ENCODE data around the gene POLR2H. TPM values are rescaled to one million over a fixed set of nuclear protein-coding genes. Genes with fewer than 3 reads are reported as not detected.

The POLR2H gene
- total and polyA plus RNA-seq, 2 donors (not counting 1 experiment from before 2014, with no cell fraction given): 60.4 to 106 TPM

- Mint-ChIP-seq H3K27me3 (no peaks in the 10 kb centered on the region), H3K4me3 (no peak overlapping the region), H3K9me3 (ENCODE audit: insufficient read depth) (no peaks in the 10 kb centered on the region), H3K27ac (no peak overlapping the region), H3K4me1 (no peaks in the 10 kb centered on the region)
- CTCF ChIA-PET: interaction anchor here (1.0 to 5.2 kb wide), 7 partner anchors 7 to 188 kb away, joined by 3 to 76 read pairs (median 4); no protein-coding TSS in a partner anchor
- H3K27ac ChIP-seq (ENCODE audit: low read length in 2 of 2): no peak overlapping the region
- intact Hi-C loops (cut with micrococcal nuclease): no loop called here
- no peak overlapping the region for H3K9ac ChIP-seq (ENCODE audit: low read length)
- H3K9me3 ChIP-seq (ENCODE audit: control extremely low read depth in 1 of 3, control insufficient read depth in 2 of 3, insufficient read depth in 1 of 3, low read length in 2 of 3): no peaks in the 10 kb centered on the region
- H2AFZ ChIP-seq (ENCODE audit: insufficient read depth, low read depth, low read length, poor library complexity, severe bottlenecking): no peak overlapping the region
- H3K27me3 ChIP-seq (replicated peaks in 1 of 4; ENCODE audit: control extremely low read depth in 1 of 4, control insufficient read depth in 3 of 4, insufficient read depth in 4 of 4, low read length in 3 of 4): no peaks in the 10 kb centered on the region
- H3K4me2 ChIP-seq (replicated peaks; ENCODE audit: low read depth, low read length, poor library complexity, severe bottlenecking): no peak overlapping the region
- TF ChIP-seq EZH2 (IDR thresholded peaks at IDR 0.05; ENCODE audit: borderline replicate concordance, insufficient read depth, low read depth, low read length, poor library complexity, severe bottlenecking) (no peak), CTCF (IDR thresholded peaks at IDR 0.05) (no peak)
- H4K20me1 ChIP-seq (ENCODE audit: control insufficient read depth, insufficient read depth, low read length, poor library complexity, severe bottlenecking): no peaks in the 10 kb centered on the region
- 96% methylated on average over 9 of the region's 11 CpGs for WGBS (ENCODE audit: insufficient coverage)
- no peak overlapping the region for H3K4me3 ChIP-seq (ENCODE audit: control extremely low read depth in 1 of 5, extremely low read depth in 1 of 5, insufficient read depth in 1 of 5, low read depth in 2 of 5, low read length in 4 of 5)
- H3K4me1 ChIP-seq (ENCODE audit: control insufficient read depth in 2 of 2, insufficient read depth in 2 of 2, low read length in 2 of 2): peaks cover 0 to 8% of the 10 kb centered on the region in 2 donors
- DNase-seq (no peak), ATAC-seq (ENCODE audit: low read depth) (no peak)
- H3K36me3 ChIP-seq (replicated peaks in 1 of 2; ENCODE audit: control extremely low read depth in 1 of 2, control insufficient read depth in 1 of 2, extremely low read depth in 1 of 2, insufficient read depth in 2 of 2, low read length in 1 of 2): no peaks in the 10 kb centered on the region
- H3K79me2 ChIP-seq (ENCODE audit: control insufficient read depth, insufficient read depth, low read length): no peaks in the 10 kb centered on the region
- POLR2A ChIA-PET: no interaction called here
Measured at GRCh38 chr3:184352897-184353545, 8.5 kb upstream of the POLR2H start.

- POLR2A ChIA-PET: interaction anchor here (0.6 kb wide), 1 partner anchor 9 kb away, joined by 11 read pairs; no protein-coding TSS in a partner anchor
- no peaks in the 10 kb centered on the region for H3K27me3 ChIP-seq (replicated peaks in 1 of 4; ENCODE audit: control extremely low read depth in 1 of 4, control insufficient read depth in 3 of 4, insufficient read depth in 4 of 4, low read length in 3 of 4)
Measured at GRCh38 chr3:184353546-184353941, 8.0 kb upstream of the POLR2H start.

More at GRCh38 chr3:184353546-184353941, 8.0 kb upstream of the POLR2H start:
- Histone ChIP-seq H3K9me3 (ENCODE audit: control extremely low read depth in 1 of 3, control insufficient read depth in 2 of 3, insufficient read depth in 1 of 3, low read length in 2 of 3) (no peaks in the 10 kb centered on the region), H3K4me3 (ENCODE audit: control extremely low read depth in 1 of 5, extremely low read depth in 1 of 5, insufficient read depth in 1 of 5, low read depth in 2 of 5, low read length in 4 of 5) (no peak overlapping the region), H3K9ac (ENCODE audit: low read length) (no peak overlapping the region), H3K79me2 (ENCODE audit: control insufficient read depth, insufficient read depth, low read length) (no peaks in the 10 kb centered on the region), H3K4me1 (ENCODE audit: control insufficient read depth in 2 of 2, insufficient read depth in 2 of 2, low read length in 2 of 2) (peaks cover 0 to 8% of the 10 kb centered on the region in 2 donors), H3K36me3 (replicated peaks in 1 of 2; ENCODE audit: control extremely low read depth in 1 of 2, control insufficient read depth in 1 of 2, extremely low read depth in 1 of 2, insufficient read depth in 2 of 2, low read length in 1 of 2) (no peaks in the 10 kb centered on the region), H4K20me1 (ENCODE audit: control insufficient read depth, insufficient read depth, low read length, poor library complexity, severe bottlenecking) (no peaks in the 10 kb centered on the region), H3K4me2 (replicated peaks; ENCODE audit: low read depth, low read length, poor library complexity, severe bottlenecking) (no peak overlapping the region), H3K27ac (ENCODE audit: low read length in 2 of 2) (no peak overlapping the region), H2AFZ (ENCODE audit: insufficient read depth, low read depth, low read length, poor library complexity, severe bottlenecking) (no peak overlapping the region)
- Mint-ChIP-seq H3K4me1 (no peaks in the 10 kb centered on the region), H3K4me3 (no peak overlapping the region), H3K9me3 (ENCODE audit: insufficient read depth) (no peaks in the 10 kb centered on the region), H3K27me3 (no peaks in the 10 kb centered on the region), H3K27ac (no peak overlapping the region)
- 95% methylated on average over 11 of the region's 11 CpGs for WGBS (ENCODE audit: insufficient coverage)
- intact Hi-C loops (cut with micrococcal nuclease): no loop called here
- DNase-seq (no peak), ATAC-seq (ENCODE audit: low read depth) (no peak)
- CTCF ChIA-PET: interaction anchor here (0.8 to 5.2 kb wide), 12 partner anchors 8 to 191 kb away, joined by 3 to 76 read pairs (median 3); partner anchors contain the start of gene FAM131A
- TF ChIP-seq CTCF (IDR thresholded peaks at IDR 0.05) (no peak), EZH2 (IDR thresholded peaks at IDR 0.05; ENCODE audit: borderline replicate concordance, insufficient read depth, low read depth, low read length, poor library complexity, severe bottlenecking) (no peak)
